ENCODE results near the gene MBOAT1.

MBOAT1 gene

GRCh38 chr6:20119485-20119884, 92.8 kb downstream of the MBOAT1 start:
- TF ChIP-seq CTCF (IDR thresholded peaks at IDR 0.05): no peak
- DNase-seq: no peak
- no peaks in the 10 kb centered on the region for H3K9me3 ChIP-seq
- no peaks in the 10 kb centered on the region for H3K27me3 ChIP-seq
- no peak overlapping the region for H3K27ac ChIP-seq
- H3K4me3 ChIP-seq: no peak overlapping the region
- peaks cover 4 to 23% (median 22%) of the 10 kb centered on the region in 3 donors for H3K36me3 ChIP-seq
- H3K4me1 ChIP-seq: peaks cover 0 to 14% (median 0%) of the 10 kb centered on the region in 4 donors
- intact Hi-C loops (cut with DNase I; ENCODE audit: low total_unique reads): no loop called here

- peaks cover 0 to 14% (median 0%) of the 10 kb centered on the region in 4 donors for H3K4me1 ChIP-seq
- peaks cover 4 to 22% (median 17%) of the 10 kb centered on the region in 3 donors for H3K36me3 ChIP-seq
- H3K27me3 ChIP-seq: no peaks in the 10 kb centered on the region
- no peaks in the 10 kb centered on the region for H3K9me3 ChIP-seq
- no peak overlapping the region for H3K27ac ChIP-seq
- intact Hi-C loops (cut with DNase I; ENCODE audit: low total_unique reads): no loop called here
- H3K4me3 ChIP-seq: no peak overlapping the region
- TF ChIP-seq CTCF (IDR thresholded peaks at IDR 0.05): no peak
- no peak for DNase-seq
Measured at GRCh38 chr6:20118892-20119291, 93.4 kb downstream of the MBOAT1 start.

- TF ChIP-seq CTCF (IDR thresholded peaks at IDR 0.05): no peak
- Histone ChIP-seq H3K9me3 (no peaks in the 10 kb centered on the region), H3K4me3 (no peak overlapping the region), H3K36me3 (peaks cover 12 to 22% (median 16%) of the 10 kb centered on the region in 3 donors), H3K27me3 (no peaks in the 10 kb centered on the region), H3K4me1 (peaks cover 0 to 14% (median 0%) of the 10 kb centered on the region in 4 donors), H3K27ac (no peak overlapping the region)
- intact Hi-C loops (cut with DNase I; ENCODE audit: low total_unique reads): no loop called here
- DNase-seq: no peak
Measured at GRCh38 chr6:20117474-20117873, 94.8 kb downstream of the MBOAT1 start.

GRCh38 chr6:20116792-20117191, 95.5 kb downstream of the MBOAT1 start:
- Histone ChIP-seq H3K9me3 (no peaks in the 10 kb centered on the region), H3K4me1 (peaks cover 0 to 14% (median 0%) of the 10 kb centered on the region in 4 donors), H3K4me3 (no peak overlapping the region), H3K27ac (no peak overlapping the region), H3K27me3 (no peaks in the 10 kb centered on the region), H3K36me3 (peaks cover 12 to 22% (median 15%) of the 10 kb centered on the region in 3 donors)
- no peak for TF ChIP-seq CTCF (IDR thresholded peaks at IDR 0.05)
- no peak for DNase-seq
- intact Hi-C loops (cut with DNase I; ENCODE audit: low total_unique reads): no loop called here

GRCh38 chr6:20115246-20115980, 96.9 kb downstream of the MBOAT1 start:
- H3K27me3 ChIP-seq: no peaks in the 10 kb centered on the region
- intact Hi-C loops (cut with DNase I; ENCODE audit: low total_unique reads): no loop called here
- H3K27ac ChIP-seq: peak overlapping the region; percentile 44 to 50
- H3K4me3 ChIP-seq: no peak overlapping the region
- H3K9me3 ChIP-seq: no peaks in the 10 kb centered on the region
- DNase-seq: no peak
- H3K4me1 ChIP-seq: peaks cover 0 to 14% (median 0%) of the 10 kb centered on the region in 4 donors
- no peak for TF ChIP-seq CTCF (IDR thresholded peaks at IDR 0.05)
- peaks cover 12 to 17% (median 14%) of the 10 kb centered on the region in 3 donors for H3K36me3 ChIP-seq

Measured in tibial artery (tissue), 4 donors.